GM21825 (cell line): Measurements from ENCODE around the gene GZMH.
"Not testable (repeated sequence)": the region's sequence is repeated elsewhere in the genome, so short reads cannot be mapped to it uniquely, and the experiment has no call there.

Source experiments
- ATAC-seq: cut with Tn5 transposase; IDR thresholded peaks from one replicate; pipeline ENCODE4 v1.9.1; 2021; ENCODE audit warnings: mild to moderate bottlenecking, moderate library complexity; ENCODE audit not compliant: unreplicated experiment

GZMH gene

GRCh38 chr14:24597403-24597802, 12.1 kb downstream of the GZMH start:
- no peak for ATAC-seq

DNA sequence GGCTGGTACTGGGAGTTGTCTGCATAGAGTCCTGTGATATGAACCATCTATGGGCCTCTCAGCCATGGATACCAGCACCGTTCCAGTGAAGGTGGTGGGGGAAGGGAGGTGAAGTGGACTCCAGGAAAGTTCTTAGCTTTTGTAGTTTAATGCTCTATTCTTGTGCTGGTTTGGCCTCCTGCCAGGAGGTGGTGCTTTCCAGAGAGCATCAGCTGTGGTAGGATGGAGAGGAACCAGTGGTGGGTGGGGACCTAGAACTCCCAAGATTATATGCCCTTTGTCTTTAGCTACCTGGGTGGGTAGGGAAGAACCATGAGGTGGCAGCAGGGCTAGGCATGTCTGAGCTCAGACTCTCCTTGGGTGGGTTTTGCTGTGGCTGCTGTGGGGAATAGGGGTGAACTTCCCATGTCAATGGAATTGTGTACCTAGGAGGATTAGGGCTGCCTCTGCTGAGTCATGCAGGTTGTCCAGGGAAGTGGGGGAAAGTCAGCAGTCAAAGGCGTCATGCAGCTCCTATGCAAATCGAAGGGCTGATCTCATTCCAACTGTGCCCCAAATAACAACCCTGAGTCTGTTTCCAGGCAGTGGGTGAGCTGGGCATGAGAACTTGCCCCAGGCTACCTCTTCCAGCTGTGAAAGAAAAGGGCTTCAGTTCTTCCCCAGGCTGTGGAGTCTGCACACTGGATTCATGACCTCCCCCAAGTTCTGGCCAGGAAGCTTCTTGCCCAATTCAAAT, 14.2 kb downstream of the GZMH start:
- ATAC-seq, result no peak

- not testable (repeated sequence) for ATAC-seq
Observed at GRCh38 chr14:24591004-24591403, 18.5 kb downstream of the GZMH start.

- not testable (repeated sequence) for ATAC-seq
Observed at GRCh38 chr14:24584402-24584801, 25.1 kb downstream of the GZMH start.

DNA sequence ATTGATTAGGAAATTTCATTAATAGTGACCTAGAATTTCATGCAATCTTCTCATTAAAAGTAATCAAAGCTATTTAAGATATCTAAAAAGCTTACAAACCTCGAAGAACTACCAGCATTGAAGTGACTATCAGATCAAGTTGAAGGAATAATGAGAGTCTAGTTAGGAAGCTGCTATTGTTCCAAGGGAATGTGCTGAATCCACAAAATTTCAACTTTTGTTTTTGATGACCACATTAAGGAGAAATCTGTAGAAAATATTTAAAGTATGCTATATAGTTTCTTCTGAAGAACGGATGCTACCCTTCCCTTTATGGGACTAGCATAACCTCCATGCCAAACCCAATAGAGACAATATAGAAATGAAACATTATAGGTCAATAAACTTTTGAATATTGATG, 30.9 kb downstream of the GZMH start:
- ATAC-seq, result no peak

DNA sequence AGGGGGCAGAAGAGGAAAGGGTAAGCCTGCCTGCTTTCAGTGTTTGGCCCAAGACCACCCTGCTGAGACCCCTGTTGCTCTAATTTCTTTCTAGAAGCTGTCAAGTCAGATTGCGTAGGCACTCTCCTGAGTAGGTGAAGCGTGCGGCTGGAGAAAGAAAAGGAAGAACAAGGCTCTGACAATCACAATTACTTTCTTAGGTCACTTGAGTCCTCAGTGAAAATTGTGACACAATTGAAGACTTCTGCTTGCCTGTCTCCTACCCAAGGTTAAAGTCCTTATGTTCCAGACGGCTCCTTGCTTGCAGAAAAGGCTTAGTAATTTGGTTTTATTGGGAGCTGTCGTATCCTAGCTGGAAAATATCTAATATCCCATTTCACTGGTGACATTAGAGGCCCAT, 32.7 kb downstream of the GZMH start:
- no peak for ATAC-seq

GRCh38 chr14:24576182-24576581, 33.3 kb downstream of the GZMH start, which contains the start of gene CTSG:
CTSG (minus strand) TSS chr14:24576250; CDS start chr14:24576223, 27 bp downstream.
- no peak for ATAC-seq

DNA sequence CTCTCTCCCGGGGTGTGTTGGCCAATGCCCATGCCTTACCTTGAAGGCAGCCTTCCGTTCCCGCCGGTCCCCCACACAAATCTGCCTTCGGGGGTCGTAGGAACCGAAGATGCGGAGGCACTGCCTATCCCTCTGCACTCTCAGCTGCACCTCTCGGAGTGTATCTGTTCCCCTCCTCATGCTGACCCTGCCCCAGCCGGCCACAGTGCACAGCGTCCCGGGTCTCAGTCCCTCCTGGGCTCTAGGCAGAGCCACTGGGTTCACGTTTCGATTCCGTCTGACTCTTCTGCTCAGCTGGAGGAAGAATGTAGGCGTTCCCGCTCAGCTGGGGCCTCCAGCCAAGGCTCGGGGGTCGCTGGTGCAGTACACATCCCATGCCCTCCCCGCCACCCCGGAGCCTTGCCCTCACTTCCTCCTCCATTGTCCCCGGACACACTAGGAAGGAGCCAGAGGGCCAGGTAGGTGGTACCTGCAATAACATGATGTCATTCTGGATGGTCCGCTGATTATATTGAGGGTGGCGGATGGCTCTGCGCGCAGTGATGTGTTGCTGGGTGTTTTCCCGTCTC, 35.2 kb downstream of the GZMH start:
- ATAC-seq, result no peak

- ATAC-seq, result no peak
Observed at GRCh38 chr14:24566318-24566717, 43.2 kb downstream of the GZMH start.

- no peak for ATAC-seq
Observed at GRCh38 chr14:24565766-24566165, 43.7 kb downstream of the GZMH start.

GRCh38 chr14:24563505-24563904, 46.0 kb downstream of the GZMH start:
- no peak for ATAC-seq

DNA sequence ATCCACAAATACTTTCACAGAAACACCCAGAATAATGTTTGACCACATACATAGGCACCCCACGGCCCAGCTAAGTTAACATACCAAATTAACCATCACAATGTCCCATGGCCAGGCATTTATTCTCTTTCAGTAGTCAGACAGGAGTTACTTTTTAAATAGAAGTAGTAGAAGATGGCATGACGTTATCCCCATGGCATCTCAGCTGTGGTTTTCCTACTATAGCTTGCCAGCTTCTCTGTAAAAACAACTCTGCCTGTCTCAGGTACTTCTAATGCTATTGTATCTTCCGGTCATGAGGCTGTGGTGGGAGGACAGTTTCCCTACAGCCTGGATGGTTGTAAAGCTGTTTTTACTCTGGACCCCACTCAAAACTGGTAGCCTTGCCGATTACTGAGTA, 52.7 kb downstream of the GZMH start:
- no peak for ATAC-seq
